H9 (cell line): ENCODE measurements around the gene MRPL17. TPM values are rescaled to one million over a fixed set of nuclear protein-coding genes. Genes with fewer than 3 reads are reported as not detected.

Experiments
- DNase-seq: peaks from one replicate; pipeline ENCODE4 v3.0.0-alpha.2; 2017
- H2AFZ ChIP-seq: one replicate; pipeline ENCODE4 v1.6.1; 2013; ENCODE audit warnings: mild to moderate bottlenecking, low read length, control low read depth, moderate library complexity
- H2AK5ac ChIP-seq: 2 replicates; pipeline ENCODE4 v1.6.1; 2013; ENCODE audit warnings: low read length, control low read depth, mixed read lengths; ENCODE audit not compliant: insufficient read length
- H2BK120ac ChIP-seq: one replicate; pipeline ENCODE4 v1.6.1; 2013; ENCODE audit warnings: low read depth, mild to moderate bottlenecking, low read length, control low read depth, inconsistent platforms; ENCODE audit not compliant: poor library complexity, severe bottlenecking
- H2BK12ac ChIP-seq: 2 replicates; pipeline ENCODE4 v1.6.1; 2013; ENCODE audit warnings: low read length, control low read depth, mixed read lengths, low read depth; ENCODE audit not compliant: insufficient read length
- H2BK15ac ChIP-seq: 2 replicates; pipeline ENCODE4 v1.6.1; 2013; ENCODE audit warnings: low read depth, low read length, control low read depth
- H2BK20ac ChIP-seq: one replicate; pipeline ENCODE4 v1.6.1; 2013; ENCODE audit warnings: low read depth, mild to moderate bottlenecking, low read length, control low read depth, inconsistent platforms; ENCODE audit not compliant: poor library complexity, severe bottlenecking
- H2BK5ac ChIP-seq: 2 replicates; pipeline ENCODE4 v1.6.1; 2013; ENCODE audit warnings: low read length, control low read depth, mixed read lengths; ENCODE audit not compliant: insufficient read length
- H3K14ac ChIP-seq: 2 replicates; pipeline ENCODE4 v1.6.1; 2013; ENCODE audit warnings: low read length, control low read depth; ENCODE audit not compliant: insufficient read depth
- H3K18ac ChIP-seq: 2 replicates; pipeline ENCODE4 v1.6.1; 2013; ENCODE audit warnings: low read depth, mild to moderate bottlenecking, mixed read lengths, low read length, control low read depth; ENCODE audit not compliant: insufficient read length
- H3K23ac ChIP-seq: 2 replicates; pipeline ENCODE4 v1.6.1; 2013; ENCODE audit warnings: low read length, control low read depth, mixed read lengths, low read depth; ENCODE audit not compliant: insufficient read length
- H3K23me2 ChIP-seq: 2 replicates; pipeline ENCODE4 v1.6.1; 2013; ENCODE audit warnings: low read depth, mild to moderate bottlenecking, mixed read lengths, low read length, control low read depth; ENCODE audit not compliant: insufficient read length, poor library complexity, severe bottlenecking
- H3K27ac ChIP-seq: 2 replicates; pipeline ENCODE4 v1.5.1; 2013; ENCODE audit warnings: low read length, control low read depth, mixed read lengths, low read depth; ENCODE audit not compliant: insufficient read length
- H3K27me3 ChIP-seq: 2 replicates; pipeline ENCODE4 v1.6.1; 2013; ENCODE audit warnings: low read length, control low read depth, inconsistent platforms; ENCODE audit not compliant: insufficient read depth
- H3K4ac ChIP-seq: 2 replicates; pipeline ENCODE4 v1.6.1; 2013; ENCODE audit warnings: low read depth, mild to moderate bottlenecking, control low read depth, inconsistent platforms, low read length, moderate library complexity
- H3K4me1 ChIP-seq: 2 replicates; pipeline ENCODE4 v1.6.1; 2013; ENCODE audit warnings: low read length, control low read depth, inconsistent platforms; ENCODE audit not compliant: insufficient read depth
- H3K4me2 ChIP-seq: 2 replicates; pipeline ENCODE4 v1.6.1; 2013; ENCODE audit warnings: low read length, control low read depth, mixed read lengths; ENCODE audit not compliant: insufficient read length, insufficient read depth
- H3K56ac ChIP-seq: 2 replicates; pipeline ENCODE4 v1.6.1; 2013; ENCODE audit warnings: low read depth, mild to moderate bottlenecking, mixed read lengths, low read length, control low read depth; ENCODE audit not compliant: insufficient read length
- H3K79me1 ChIP-seq: 2 replicates; pipeline ENCODE4 v1.6.1; 2013; ENCODE audit warnings: low read depth, mild to moderate bottlenecking, moderate library complexity, low read length, control low read depth, inconsistent platforms; ENCODE audit not compliant: insufficient read depth, poor library complexity, severe bottlenecking
- H3K79me2 ChIP-seq: 2 replicates; pipeline ENCODE4 v1.6.1; 2013; ENCODE audit warnings: low read length, control low read depth, inconsistent platforms; ENCODE audit not compliant: insufficient read depth
- H3K9ac ChIP-seq: 2 replicates; pipeline ENCODE4 v1.6.1; 2013; ENCODE audit warnings: low read length, control low read depth, mixed read lengths; ENCODE audit not compliant: insufficient read length; ENCODE audit errors: extremely low read depth
- H3K9me3 ChIP-seq: one replicate; pipeline ENCODE4 v1.6.1; 2013; ENCODE audit warnings: low read depth, low read length, inconsistent platforms; ENCODE audit not compliant: control insufficient read depth
- H3T11ph ChIP-seq: one replicate; pipeline ENCODE4 v1.6.1; 2013; ENCODE audit warnings: mild to moderate bottlenecking, low read length, control low read depth, inconsistent platforms
- H4K20me1 ChIP-seq: one replicate; pipeline ENCODE4 v1.6.1; 2013; ENCODE audit not compliant: control insufficient read depth, insufficient read length, insufficient read depth
- H4K5ac ChIP-seq: 2 replicates; pipeline ENCODE4 v1.6.1; 2013; ENCODE audit warnings: low read depth, mild to moderate bottlenecking, mixed read lengths, low read length, control low read depth; ENCODE audit not compliant: insufficient read length
- H4K8ac ChIP-seq: replicated peaks from 2 replicates; pipeline ENCODE4 v1.6.1; 2013; ENCODE audit warnings: low read length, control low read depth, mixed read lengths, low read depth; ENCODE audit not compliant: insufficient read length
- H4K91ac ChIP-seq: 2 replicates; pipeline ENCODE4 v1.6.1; 2013; ENCODE audit warnings: low read depth, mild to moderate bottlenecking, moderate library complexity, mixed read lengths, low read length, control low read depth; ENCODE audit not compliant: insufficient read length
- H3K27ac Mint-ChIP-seq, 3 experiments: 2 replicates in 2 of 3; 3 replicates in 1 of 3; pipeline ENCODE4 v1.8.0; 2020 to 2021; ENCODE audit warnings: mixed read lengths in 3 of 3, mild to moderate bottlenecking in 1 of 3, moderate library complexity in 1 of 3
- H3K27me3 Mint-ChIP-seq: 2 replicates; pipeline ENCODE4 v1.8.0; 2021; ENCODE audit warnings: low read depth, mild to moderate bottlenecking, moderate library complexity, mixed read lengths
- H3K36me3 Mint-ChIP-seq, 3 experiments: 2 replicates in 2 of 3; 3 replicates in 1 of 3; pipeline ENCODE4 v1.8.0; 2020 to 2021; ENCODE audit warnings: low read depth in 3 of 3, mixed read lengths in 3 of 3; ENCODE audit not compliant: insufficient read depth in 1 of 3
- H3K4me1 Mint-ChIP-seq, 2 experiments: 2 replicates each; pipeline ENCODE4 v1.8.0; 2020; ENCODE audit warnings: mixed read lengths in 2 of 2
- H3K4me3 Mint-ChIP-seq, 2 experiments: 2 replicates in 1 of 2; 3 replicates in 1 of 2; pipeline ENCODE4 v1.8.0; 2020 to 2021; ENCODE audit warnings: mild to moderate bottlenecking in 2 of 2, mixed read lengths in 2 of 2, moderate library complexity in 1 of 2
- H3K9me3 Mint-ChIP-seq, 2 experiments: 2 replicates in 1 of 2; 3 replicates in 1 of 2; pipeline ENCODE4 v1.8.0; 2020; ENCODE audit warnings: mild to moderate bottlenecking in 2 of 2, mixed read lengths in 2 of 2, moderate library complexity in 1 of 2
- CTCF ChIP-seq: fragments of 200-600 bp; sonication (generic); conservative IDR thresholded peaks from 3 replicates; pipeline ENCODE4 v1.8.0; 2021; ENCODE audit warnings: antibody characterized with exemption, mild to moderate bottlenecking
- WGBS: extraction: QIAGEN DNeasy Blood & Tissue Kit; methylation state at CpG from one replicate; pipeline ENCODE4 v1.1.7; 2013; ENCODE audit warnings: missing lambda C conversion rate, low lambda C conversion rate, mixed read lengths; ENCODE audit not compliant: insufficient read length; ENCODE audit errors: extremely low coverage; 5-methylcytosine and 5-hydroxymethylcytosine counted together
- total RNA-seq: library from RNA; stranded (reverse); gene quantifications from 2 replicates; pipeline ENCODE4 v1.2.1, GENCODE V29; 2021

The MRPL17 gene
- total RNA-seq, 1 experiment from 2014 or later, result 75.5 TPM

DNA sequence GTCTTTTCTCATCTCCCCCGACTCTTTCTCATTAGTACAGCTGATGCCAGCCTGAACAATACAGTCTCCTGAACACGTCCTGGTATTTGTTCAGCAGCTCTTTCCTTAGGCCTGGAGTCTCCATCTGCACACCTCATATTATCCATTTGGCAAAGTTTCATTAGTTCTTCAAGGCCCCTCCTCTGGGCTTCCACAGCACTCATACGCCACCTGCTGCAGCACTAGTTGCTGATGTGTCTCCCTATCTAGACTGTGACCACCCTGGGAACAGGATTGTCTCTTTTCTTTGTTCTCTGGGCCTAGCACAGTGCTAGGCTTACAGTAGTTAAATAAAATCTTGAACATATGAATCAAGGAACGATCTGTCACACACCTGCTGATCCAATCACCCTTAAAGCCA lies 44.7 kb downstream of the MRPL17 start:
- Mint-ChIP-seq H3K4me1 (no peaks in the 10 kb centered on the region), H3K4me3 (no peak overlapping the region), H3K27me3 (peaks cover under 1% of the 10 kb centered on the region; the same call in 1 of the 2 replicates), H3K9me3 (no peaks in the 10 kb centered on the region), H3K27ac (no peak overlapping the region), H3K36me3 (no peaks in the 10 kb centered on the region; a peak in 1 of 7 replicates)
- H2BK15ac ChIP-seq, result no peak overlapping the region
- no peak overlapping the region for H3K9ac ChIP-seq
- H3K4ac ChIP-seq, result no peak overlapping the region
- no peak overlapping the region for H2BK5ac ChIP-seq
- no peaks in the 10 kb centered on the region for H3K79me2 ChIP-seq
- no peak overlapping the region for H2BK12ac ChIP-seq
- H3K4me1 ChIP-seq, result no peaks in the 10 kb centered on the region
- no CpG with 5 or more reads among the region's 4 CpGs for WGBS
- no peaks in the 10 kb centered on the region for H4K20me1 ChIP-seq
- no peak for TF ChIP-seq CTCF
- H4K91ac ChIP-seq, result no peak overlapping the region
- H3K27me3 ChIP-seq, result no peaks in the 10 kb centered on the region
- no peak overlapping the region for H3K23ac ChIP-seq
- no peaks in the 10 kb centered on the region for H3K9me3 ChIP-seq
- H3K79me1 ChIP-seq, result no peaks in the 10 kb centered on the region
- no peak overlapping the region for H2BK120ac ChIP-seq
- H2BK20ac ChIP-seq, result no peak overlapping the region
- no peak overlapping the region for H3K4me2 ChIP-seq
- no peak overlapping the region for H3K18ac ChIP-seq
- no peak overlapping the region for H3K56ac ChIP-seq
- no peak overlapping the region for H3T11ph ChIP-seq
- H2AFZ ChIP-seq, result no peak overlapping the region
- no peaks in the 10 kb centered on the region for H3K23me2 ChIP-seq
- H4K5ac ChIP-seq, result no peak overlapping the region
- no peak overlapping the region for H4K8ac ChIP-seq
- H3K27ac ChIP-seq, result no peak overlapping the region
- no peak for DNase-seq
- H3K14ac ChIP-seq, result no peak overlapping the region
- no peak overlapping the region for H2AK5ac ChIP-seq
